GM15510 (cell line): Measurements from ENCODE around the gene ARFGAP2.

ENCODE experiments used
- POLR2A ChIP-seq: IDR thresholded peaks from 3 replicates; pipeline ENCODE4 v1.6.1; 2011; ENCODE audit warnings: borderline replicate concordance; ENCODE audit not compliant: insufficient read length; ENCODE audit errors: extremely low read depth

ARFGAP2 gene

GRCh38 chr11:47121056-47121455 lies 55.6 kb downstream of the ARFGAP2 start:
- no peak for TF ChIP-seq POLR2A
